Measurements from ENCODE around the gene RAB9A.

DNA sequence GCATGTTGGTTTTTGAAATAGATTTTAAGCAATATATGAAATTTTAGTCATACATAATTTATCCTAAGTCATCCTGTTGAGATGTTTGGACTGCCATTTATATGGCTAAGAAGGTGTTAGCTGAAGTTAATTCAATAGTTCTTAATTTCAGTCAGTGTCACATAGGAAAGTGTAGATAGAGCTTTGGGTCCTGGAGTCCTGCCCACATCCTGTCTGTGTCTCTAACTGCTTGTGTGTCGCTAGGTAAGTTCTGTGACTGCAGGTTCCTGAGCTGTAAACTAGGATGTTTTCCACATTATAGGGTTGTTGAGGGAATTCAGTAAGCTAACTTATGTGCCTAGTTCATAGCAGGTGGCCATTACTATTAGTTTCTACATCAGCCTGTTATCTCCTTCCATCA, 66.3 kb downstream of the RAB9A start:
- TF ChIP-seq EZH2 (IDR thresholded peaks at IDR 0.05; ENCODE audit: insufficient read depth, low read length) = no peak
- TF ChIP-seq, protein P1, sequence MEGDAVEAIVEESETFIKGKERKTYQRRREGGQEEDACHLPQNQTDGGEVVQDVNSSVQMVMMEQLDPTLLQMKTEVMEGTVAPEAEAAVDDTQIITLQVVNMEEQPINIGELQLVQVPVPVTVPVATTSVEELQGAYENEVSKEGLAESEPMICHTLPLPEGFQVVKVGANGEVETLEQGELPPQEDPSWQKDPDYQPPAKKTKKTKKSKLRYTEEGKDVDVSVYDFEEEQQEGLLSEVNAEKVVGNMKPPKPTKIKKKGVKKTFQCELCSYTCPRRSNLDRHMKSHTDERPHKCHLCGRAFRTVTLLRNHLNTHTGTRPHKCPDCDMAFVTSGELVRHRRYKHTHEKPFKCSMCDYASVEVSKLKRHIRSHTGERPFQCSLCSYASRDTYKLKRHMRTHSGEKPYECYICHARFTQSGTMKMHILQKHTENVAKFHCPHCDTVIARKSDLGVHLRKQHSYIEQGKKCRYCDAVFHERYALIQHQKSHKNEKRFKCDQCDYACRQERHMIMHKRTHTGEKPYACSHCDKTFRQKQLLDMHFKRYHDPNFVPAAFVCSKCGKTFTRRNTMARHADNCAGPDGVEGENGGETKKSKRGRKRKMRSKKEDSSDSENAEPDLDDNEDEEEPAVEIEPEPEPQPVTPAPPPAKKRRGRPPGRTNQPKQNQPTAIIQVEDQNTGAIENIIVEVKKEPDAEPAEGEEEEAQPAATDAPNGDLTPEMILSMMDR (IDR thresholded peaks at IDR 0.05; ENCODE audit: insufficient read depth, low read depth, low read length) = no peak
